ENCODE data around the gene URB2. TPM values are rescaled to one million over a fixed set of nuclear protein-coding genes. Genes with fewer than 3 reads are reported as not detected.

The URB2 gene
- total RNA-seq (2021) = 20.7 to 24.6 TPM (median 22.5 TPM) in 3 replicates
- percentile 87 among the genes with signal in this experiment for Bru-seq, nascent RNA
- long read RNA-seq, experiment 1, full-length matches to known transcripts = 107 of 157 reads
- long read RNA-seq, experiment 1, partial matches to known transcripts = 30 of 157 reads
- long read RNA-seq, experiment 1, other reads (novel, unspliced or antisense) = 20 of 157 reads
- long read RNA-seq, experiment 2, full-length matches to known transcripts = 10 of 37 reads
- long read RNA-seq, experiment 2, partial matches to known transcripts = 17 of 37 reads
- long read RNA-seq, experiment 2, other reads (novel, unspliced or antisense) = 10 of 37 reads
- long read RNA-seq, experiment 3, partial matches to known transcripts = 1 of 1 reads
- long read RNA-seq, experiment 3, other reads (novel, unspliced or antisense) = 0 of 1 reads

GRCh38 chr1:229625915-229626831 lies at the start of gene URB2, which contains the start of gene TAF5L:
URB2 (plus strand) TSS chr1:229626247; CDS start chr1:229627634, 1,387 bp downstream.
TAF5L (minus strand) TSS chr1:229626122; CDS start chr1:229614482, 11,640 bp downstream.
- H3K4me1 Mint-ChIP-seq = peaks cover 29% of the 10 kb centered on the region
- DNase-seq (ENCODE audit: low spot score) = peak; percentile 84
- no peaks in the 10 kb centered on the region for H3K27me3 Mint-ChIP-seq (ENCODE audit: low read depth)
- H3K27ac Mint-ChIP-seq = peak within 1 kb of the TSS; percentile 90
- ChIA-PET POLR2A (interaction anchor here (1.5 kb wide), 1 partner anchor 67 kb away, joined by 3 read pairs; the partner anchor contains the start of gene ABCB10), CTCF (interaction anchor here (0.7 to 1.8 kb wide), 3 partner anchors 67 to 651 kb away, joined by 3 to 8 read pairs (median 7); partner anchors contain the start of gene ABCB10)
- peak within 1 kb of the TSS; percentile 95 for H3K4me3 Mint-ChIP-seq
- peak; percentile 93 for ATAC-seq
- no peaks in the 10 kb centered on the region for H3K9me3 Mint-ChIP-seq
- peaks cover 11% of the 10 kb centered on the region for H3K36me3 Mint-ChIP-seq
- TF ChIP-seq ZNF425 (CRISPR knock-in tag; conservative IDR thresholded peaks at IDR 0.05) = no peak
- peak; percentile 68; the same call in 1 of the 2 replicates for TF ChIP-seq ZBTB43 (CRISPR knock-in tag; IDR thresholded peaks at IDR 0.05)
- peak; percentile 59; the same call in 1 of the 2 replicates for TF ChIP-seq MYBL2 (CRISPR knock-in tag; IDR thresholded peaks at IDR 0.05)
- peak; percentile 67; the same call in 1 of the 2 replicates for TF ChIP-seq HMGXB4 (CRISPR knock-in tag; IDR thresholded peaks at IDR 0.05)
- TF ChIP-seq SMAD3 (CRISPR knock-in tag; IDR thresholded peaks at IDR 0.05; ENCODE audit: borderline replicate concordance) = peak; percentile 74; the same call in 1 of the 2 replicates
- no peak for TF ChIP-seq ZNF396 (CRISPR knock-in tag; IDR thresholded peaks at IDR 0.05; ENCODE audit: borderline replicate concordance)
- TF ChIP-seq ATF6 (CRISPR knock-in tag; IDR thresholded peaks at IDR 0.05) = no peak
- TF ChIP-seq ZSCAN18 (CRISPR knock-in tag; IDR thresholded peaks at IDR 0.05) = no peak
- TF ChIP-seq HMGA2 (CRISPR knock-in tag; IDR thresholded peaks at IDR 0.05) = no peak
- TF ChIP-seq ZNF232 (CRISPR knock-in tag; IDR thresholded peaks at IDR 0.05) = peak; percentile 96
- TF ChIP-seq TEAD1 (CRISPR knock-in tag; IDR thresholded peaks at IDR 0.05) = 0 out of 2 replicates have a peak, but pooled peaks have one; percentile 23
- peak; percentile 94 for TF ChIP-seq FOXK1 (CRISPR knock-in tag; IDR thresholded peaks at IDR 0.05)
- peak; percentile 52; the same call in 1 of the 2 replicates for TF ChIP-seq E2F4 (CRISPR knock-in tag; IDR thresholded peaks at IDR 0.05; ENCODE audit: borderline replicate concordance, low read depth)
- no peak for TF ChIP-seq PRDM15 (CRISPR knock-in tag; IDR thresholded peaks at IDR 0.05)
- no peak for TF ChIP-seq JAZF1 (CRISPR knock-in tag; IDR thresholded peaks at IDR 0.05)
- TF ChIP-seq MAX (CRISPR knock-in tag; IDR thresholded peaks at IDR 0.05) = peak; percentile 92
- peak; percentile 89; the same call in 1 of the 2 replicates for TF ChIP-seq E2F5 (CRISPR knock-in tag; IDR thresholded peaks at IDR 0.05)
- peak; percentile 82 for TF ChIP-seq SP1 (CRISPR knock-in tag; conservative IDR thresholded peaks at IDR 0.05)

Data from WTC11 (cell line).